ENCODE data around the gene ADGRG7. TPM values are rescaled to one million over a fixed set of nuclear protein-coding genes. Genes with fewer than 3 reads are reported as not detected.
A peak's percentile ranks its signal among the peaks of the same experiment; 100 is the strongest.

The ADGRG7 gene
- total and polyA plus RNA-seq, 2 of the 13 experiments (the other 11 are each of a cell fraction or from before 2014, with no cell fraction given) = not detected

GRCh38 chr3:100634493-100635272 lies 25.3 kb downstream of the ADGRG7 start (continued):
- TF ChIP-seq ZBTB14 (CRISPR knock-in tag; IDR thresholded peaks at IDR 0.05) (peak; percentile 71), XRCC5 (optimal IDR thresholded peaks at IDR 0.05; ENCODE audit: low read length) (no peak), CHD4 (IDR thresholded peaks at IDR 0.05; ENCODE audit: borderline replicate concordance, low read length) (no peak), HNRNPLL (IDR thresholded peaks at IDR 0.05; ENCODE audit: low read depth, low read length, poor library complexity, severe bottlenecking) (no peak), ZNF616 (CRISPR knock-in tag; IDR thresholded peaks at IDR 0.05; ENCODE audit: low read depth) (no peak), IKZF1 (IDR thresholded peaks at IDR 0.05) (no peak), FOSL1 (CRISPR knock-in tag; IDR thresholded peaks at IDR 0.05; ENCODE audit: borderline replicate concordance) (no peak), CC2D1A (CRISPR knock-in tag; IDR thresholded peaks at IDR 0.05) (no peak), HNF1A (IDR thresholded peaks at IDR 0.05; ENCODE audit: low read depth) (no peak), HNF1A (CRISPR knock-in tag; IDR thresholded peaks at IDR 0.05; ENCODE audit: borderline replicate concordance) (0 out of 2 replicates have a peak, but pooled peaks have one; percentile 32), ZNF350 (CRISPR knock-in tag; IDR thresholded peaks at IDR 0.05; ENCODE audit: borderline replicate concordance, low read depth) (0 out of 2 replicates have a peak, but pooled peaks have one; percentile 26), ZNF34 (CRISPR knock-in tag; IDR thresholded peaks at IDR 0.05; ENCODE audit: borderline replicate concordance) (no peak), KDM6A (CRISPR knock-in tag; IDR thresholded peaks at IDR 0.05; ENCODE audit: low read depth) (no peak), TFDP2 (CRISPR knock-in tag; IDR thresholded peaks at IDR 0.05) (0 out of 2 replicates have a peak, but pooled peaks have one; percentile 16), MNT (IDR thresholded peaks at IDR 0.05) (peak; percentile 53; the same call in 1 of the 2 replicates), MXI1 (IDR thresholded peaks at IDR 0.05; ENCODE audit: borderline replicate concordance, low read depth, low read length) (peak; percentile 19; the same call in 1 of the 3 replicates), GPBP1L1 (CRISPR knock-in tag; IDR thresholded peaks at IDR 0.05) (no peak)
